ENCODE data around the gene MRM2.
A peak's percentile ranks its signal among the peaks of the same experiment; 100 is the strongest.

Gene MRM2

DNA sequence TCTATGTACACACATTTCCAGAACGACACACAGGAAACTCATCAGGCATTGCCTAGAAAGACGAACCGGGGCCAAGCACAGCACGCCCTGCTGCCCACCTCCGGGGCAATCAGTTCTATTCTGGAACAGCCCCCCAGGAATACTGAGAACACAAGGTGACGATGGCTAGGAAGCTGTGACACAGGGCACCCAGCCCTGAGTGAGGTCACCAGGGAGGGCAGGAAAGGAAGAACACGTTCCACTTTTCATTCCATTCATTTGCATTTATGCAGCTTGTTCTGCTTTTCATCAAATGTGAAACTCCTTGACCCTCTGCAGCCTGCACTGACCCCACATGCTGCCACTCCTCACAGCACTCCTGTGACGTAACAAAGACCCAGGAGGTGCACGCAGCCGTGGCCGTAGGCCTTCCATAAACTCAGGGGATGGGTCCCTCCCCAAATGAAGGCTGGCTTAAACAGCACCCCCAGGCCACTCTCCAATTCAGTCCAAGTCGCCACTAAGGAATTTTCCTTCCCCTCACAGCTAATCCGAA is 38.2 kb downstream of the MRM2 start:
- DNase-seq (ENCODE audit: low read depth, low spot score), result no peak

DNA sequence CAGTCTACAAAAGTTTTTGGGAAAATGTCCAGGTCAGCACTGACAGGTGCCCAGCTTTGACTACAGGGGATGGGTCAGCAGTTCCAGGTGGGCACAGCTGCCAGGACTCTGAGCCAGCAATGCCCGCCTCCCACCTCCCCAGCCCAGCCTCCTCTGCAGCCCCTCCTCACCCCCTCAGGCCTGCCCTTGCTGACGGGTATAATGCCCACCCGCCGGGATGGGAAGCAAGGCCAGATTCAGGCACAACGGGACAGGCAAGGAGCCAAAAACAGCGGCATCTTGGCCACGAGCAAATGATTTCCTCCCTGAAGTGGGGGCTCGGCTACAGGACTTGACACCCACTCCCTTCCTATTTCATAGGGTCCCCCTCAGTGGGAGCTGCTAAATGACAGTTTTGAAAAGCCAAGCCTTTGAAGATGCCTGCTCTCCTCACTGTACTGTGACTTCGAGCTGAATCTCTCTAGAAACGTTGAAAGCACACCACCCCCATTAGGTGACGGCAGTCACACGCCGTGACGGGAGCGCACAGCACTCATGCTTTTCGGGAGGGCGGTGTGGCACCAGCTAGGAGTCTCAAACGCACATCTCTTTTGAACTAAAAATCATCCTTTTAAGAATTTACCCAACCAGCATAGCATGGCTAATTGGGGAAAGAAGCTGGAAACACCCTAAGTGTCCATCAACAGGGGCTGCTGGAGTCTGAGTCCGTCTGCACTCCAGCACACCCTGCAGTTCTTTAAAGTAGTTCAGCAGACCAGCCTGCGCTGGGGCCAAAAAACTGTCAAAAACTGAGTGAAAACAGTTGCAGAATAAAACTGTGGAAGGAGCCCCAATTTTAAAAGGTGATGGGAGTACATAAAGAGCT is 38.9 kb downstream of the MRM2 start:
- DNase-seq (ENCODE audit: low read depth, low spot score), result peak; percentile 46

DNA sequence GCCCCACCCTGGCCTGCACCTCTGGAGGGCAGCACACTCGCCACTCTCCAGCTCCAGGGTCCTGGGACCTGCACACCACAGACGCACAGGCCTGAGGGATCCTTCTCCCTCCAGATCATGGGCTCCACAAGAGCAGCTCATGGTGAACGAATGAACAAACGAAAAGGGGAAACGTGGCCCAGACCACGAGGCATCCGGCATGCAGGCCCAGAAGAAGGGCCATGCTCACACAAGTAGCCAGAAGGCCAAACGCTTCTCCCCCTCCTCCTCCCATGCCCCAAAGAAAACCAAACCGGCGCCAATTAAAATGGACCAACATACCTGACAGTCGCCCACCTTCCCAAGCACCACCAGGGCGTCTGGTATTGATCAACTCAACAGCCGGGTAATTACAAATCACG is 39.6 kb downstream of the MRM2 start:
- DNase-seq (ENCODE audit: low read depth, low spot score), result no peak

DNA sequence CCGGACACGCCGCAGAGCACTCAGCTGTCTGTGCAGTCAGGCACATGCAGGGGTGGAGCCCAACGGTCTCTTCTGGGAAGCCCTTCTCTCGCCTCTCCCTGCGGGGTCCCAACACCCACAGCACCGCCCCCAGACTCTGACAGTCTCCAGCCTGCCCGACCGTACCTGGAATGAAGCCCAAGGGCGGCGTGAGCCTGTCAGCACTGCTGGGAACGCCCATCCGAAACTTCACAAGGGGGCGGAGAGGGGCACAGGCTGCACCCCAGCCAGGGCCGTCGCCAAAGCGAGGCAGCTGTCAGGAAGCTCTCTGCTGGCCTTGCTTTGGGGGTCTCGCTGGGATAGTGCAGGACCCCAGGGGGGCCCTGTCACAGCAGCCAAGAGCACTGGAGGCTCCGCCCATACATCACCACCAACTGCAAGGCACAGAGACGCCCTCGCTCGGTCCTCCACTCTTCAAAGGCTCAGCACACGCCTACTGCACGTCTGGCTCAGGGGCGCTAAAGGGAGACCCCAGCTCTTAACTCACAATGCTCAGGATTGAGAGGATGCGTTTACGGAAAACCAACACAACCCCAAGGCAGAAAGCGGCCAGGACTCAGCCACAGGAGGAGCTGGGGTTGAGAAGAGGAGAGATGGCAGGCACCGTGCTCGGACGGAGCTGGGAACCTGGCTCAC is 40.2 kb downstream of the MRM2 start:
- no peak for DNase-seq (ENCODE audit: low read depth, low spot score)

DNA sequence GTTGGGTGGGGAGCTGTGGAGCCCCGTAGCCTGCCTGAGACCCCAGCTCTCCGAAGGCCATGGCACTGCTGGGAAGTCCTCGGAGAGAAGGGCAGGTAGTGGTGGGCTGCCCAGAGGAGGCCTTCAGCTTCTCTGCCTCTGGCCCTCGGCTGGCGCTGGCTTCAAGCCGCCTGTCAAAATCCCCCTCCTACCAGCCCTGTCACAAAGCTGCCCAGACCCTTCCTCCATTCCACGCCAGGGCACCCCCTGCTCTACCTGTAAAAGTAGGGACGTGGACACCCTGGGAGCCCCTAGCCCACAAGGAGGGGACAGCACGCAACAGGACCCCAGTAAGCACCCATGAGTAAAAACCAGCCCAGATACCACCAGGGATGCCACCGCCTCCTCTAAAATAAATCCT is 40.9 kb downstream of the MRM2 start:
- DNase-seq (ENCODE audit: low read depth, low spot score), result no peak

DNA sequence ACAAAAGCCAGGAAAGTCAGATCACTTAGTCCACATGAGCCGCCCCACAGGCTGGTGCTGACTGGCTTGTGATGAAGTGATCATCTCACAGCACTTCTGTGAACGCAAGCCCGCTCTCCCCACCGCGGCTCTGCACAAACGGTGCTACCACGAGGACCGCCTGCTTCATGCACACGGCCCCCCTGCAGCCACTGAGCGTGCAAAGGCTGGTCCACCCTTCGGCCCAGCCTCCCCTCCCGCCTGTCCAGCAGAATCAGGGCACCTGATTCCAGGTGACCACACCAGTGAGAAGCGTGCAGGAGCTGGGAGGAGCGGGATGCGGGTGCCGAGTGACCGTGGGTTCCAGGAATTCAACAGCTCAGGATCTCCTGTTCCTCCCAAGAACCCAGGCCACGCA is 41.4 kb downstream of the MRM2 start:
- DNase-seq (ENCODE audit: low read depth, low spot score), result no peak

DNA sequence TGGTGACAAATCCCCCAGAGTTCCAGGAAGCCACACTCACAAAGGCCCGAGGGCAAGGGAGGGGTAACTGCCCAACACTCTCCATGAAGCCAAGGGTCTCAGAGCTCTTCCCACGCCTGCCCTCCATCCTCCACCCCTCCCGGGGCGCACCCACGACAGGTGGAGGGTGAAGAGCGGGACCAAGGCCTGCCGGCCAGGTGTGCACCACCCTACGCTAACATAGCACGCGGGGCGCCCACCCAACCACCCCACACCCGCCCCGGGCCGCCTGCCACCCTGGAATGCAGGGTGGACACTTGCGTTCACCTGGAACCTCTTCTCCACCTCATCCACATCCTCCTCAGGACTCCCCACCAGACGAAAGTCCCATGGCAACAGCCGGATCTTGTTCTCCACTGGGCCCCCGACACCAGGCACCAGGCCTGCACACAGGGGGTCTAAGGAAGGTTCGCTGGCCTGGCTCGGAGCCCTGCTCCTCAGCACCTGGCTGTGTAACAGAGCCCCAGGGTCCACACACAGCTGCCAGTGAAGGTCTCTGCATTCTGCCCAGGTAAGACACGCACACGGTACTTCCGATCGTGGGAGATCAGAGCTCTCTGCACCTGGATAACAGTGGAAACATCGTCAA is 41.9 kb downstream of the MRM2 start:
- no peak for DNase-seq (ENCODE audit: low read depth, low spot score)

DNA sequence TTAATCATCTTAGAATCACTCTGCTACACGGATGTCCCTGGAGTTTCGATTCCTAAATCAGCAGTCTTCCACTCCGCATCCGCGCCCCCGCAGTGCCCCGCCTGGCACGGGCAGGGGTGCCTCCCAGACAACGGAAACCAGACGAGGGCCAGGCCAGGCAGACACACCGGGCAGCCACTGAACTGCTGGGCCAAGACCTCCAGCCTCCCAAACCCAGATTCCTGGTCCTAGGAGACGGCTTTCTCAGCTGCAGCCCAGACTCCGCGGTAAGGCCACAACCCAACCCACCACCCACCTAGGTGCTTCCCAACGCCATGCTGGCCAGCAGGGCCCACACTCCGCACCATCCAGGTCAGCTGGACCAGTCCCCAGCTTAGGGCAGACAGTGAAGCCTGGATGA is 42.5 kb downstream of the MRM2 start:
- DNase-seq (ENCODE audit: low read depth, low spot score), result no peak

DNA sequence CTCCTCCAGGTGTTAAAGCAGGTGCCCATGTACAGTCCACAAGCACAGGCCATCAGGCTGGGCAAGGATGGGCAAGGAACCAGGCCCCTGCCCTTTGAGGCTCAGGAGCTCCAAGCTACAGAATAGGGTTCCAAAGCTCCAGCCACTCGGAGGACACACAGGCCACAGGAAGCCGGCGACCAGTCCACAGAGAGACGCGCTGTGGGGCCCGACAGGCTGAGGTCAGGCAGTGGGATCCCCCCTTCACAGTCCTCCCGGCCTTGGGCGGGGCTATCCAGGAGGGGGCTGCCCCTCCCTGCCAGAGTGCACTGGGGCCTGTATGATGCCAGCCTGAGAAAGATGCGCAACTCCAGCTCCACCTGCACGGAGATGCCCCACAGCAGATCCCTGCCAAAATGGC is 43.2 kb downstream of the MRM2 start:
- no peak for DNase-seq (ENCODE audit: low read depth, low spot score)

DNA sequence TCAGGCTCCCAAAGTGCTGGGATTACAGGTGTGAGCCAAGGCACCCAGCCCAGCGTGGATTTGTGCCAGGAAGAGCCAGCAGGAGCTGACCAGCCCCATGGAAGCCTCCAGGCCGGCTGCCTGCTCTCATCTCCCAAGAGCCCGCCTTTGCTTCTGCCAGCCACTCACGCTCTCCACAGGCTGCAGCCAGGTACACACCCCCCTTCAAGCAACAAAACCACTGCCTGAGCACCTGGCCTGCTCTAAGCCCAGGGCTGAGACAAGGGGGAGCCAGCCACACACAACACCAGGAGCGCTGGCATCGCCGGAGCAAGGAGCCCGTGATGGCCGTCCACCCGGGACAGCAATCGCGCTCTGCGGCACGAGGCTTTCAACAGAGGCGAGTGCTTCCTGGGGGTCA is 43.8 kb downstream of the MRM2 start:
- DNase-seq (ENCODE audit: low read depth, low spot score), result no peak

DNA sequence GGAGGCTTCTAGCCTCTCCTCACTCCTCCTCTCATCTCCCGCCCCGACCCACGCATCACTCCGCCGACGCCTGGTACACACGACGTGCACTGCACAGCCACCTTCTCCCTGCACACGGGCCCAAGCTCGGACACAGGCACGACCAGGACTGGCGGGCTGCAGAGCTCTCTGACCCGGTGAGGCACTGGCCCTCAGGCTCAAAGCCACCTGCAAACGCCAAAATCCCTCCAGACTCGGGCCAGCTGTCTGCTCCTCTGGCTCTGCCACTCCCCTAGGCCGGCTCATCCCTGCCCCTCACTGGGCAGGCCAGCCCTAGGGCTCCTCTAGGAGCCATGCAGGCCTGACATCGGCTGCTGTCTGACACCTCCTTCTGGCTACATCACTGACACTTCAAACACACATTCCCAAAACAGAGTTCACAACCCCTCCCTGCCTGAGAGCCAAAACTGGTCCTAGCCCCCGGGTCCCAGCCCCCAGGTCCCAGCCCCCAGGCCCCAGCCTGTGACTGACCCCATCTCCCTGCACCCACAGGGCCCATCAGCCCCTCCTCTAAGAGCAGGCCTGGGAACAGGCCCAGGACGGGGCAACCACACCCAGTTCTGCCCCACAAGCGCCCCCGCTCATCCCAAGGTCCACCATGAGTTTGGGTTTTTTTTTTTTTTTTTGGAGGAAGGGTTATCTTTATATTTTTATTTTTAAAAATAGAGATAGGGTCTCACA is 44.4 kb downstream of the MRM2 start:
- no peak for DNase-seq (ENCODE audit: low read depth, low spot score)

DNA sequence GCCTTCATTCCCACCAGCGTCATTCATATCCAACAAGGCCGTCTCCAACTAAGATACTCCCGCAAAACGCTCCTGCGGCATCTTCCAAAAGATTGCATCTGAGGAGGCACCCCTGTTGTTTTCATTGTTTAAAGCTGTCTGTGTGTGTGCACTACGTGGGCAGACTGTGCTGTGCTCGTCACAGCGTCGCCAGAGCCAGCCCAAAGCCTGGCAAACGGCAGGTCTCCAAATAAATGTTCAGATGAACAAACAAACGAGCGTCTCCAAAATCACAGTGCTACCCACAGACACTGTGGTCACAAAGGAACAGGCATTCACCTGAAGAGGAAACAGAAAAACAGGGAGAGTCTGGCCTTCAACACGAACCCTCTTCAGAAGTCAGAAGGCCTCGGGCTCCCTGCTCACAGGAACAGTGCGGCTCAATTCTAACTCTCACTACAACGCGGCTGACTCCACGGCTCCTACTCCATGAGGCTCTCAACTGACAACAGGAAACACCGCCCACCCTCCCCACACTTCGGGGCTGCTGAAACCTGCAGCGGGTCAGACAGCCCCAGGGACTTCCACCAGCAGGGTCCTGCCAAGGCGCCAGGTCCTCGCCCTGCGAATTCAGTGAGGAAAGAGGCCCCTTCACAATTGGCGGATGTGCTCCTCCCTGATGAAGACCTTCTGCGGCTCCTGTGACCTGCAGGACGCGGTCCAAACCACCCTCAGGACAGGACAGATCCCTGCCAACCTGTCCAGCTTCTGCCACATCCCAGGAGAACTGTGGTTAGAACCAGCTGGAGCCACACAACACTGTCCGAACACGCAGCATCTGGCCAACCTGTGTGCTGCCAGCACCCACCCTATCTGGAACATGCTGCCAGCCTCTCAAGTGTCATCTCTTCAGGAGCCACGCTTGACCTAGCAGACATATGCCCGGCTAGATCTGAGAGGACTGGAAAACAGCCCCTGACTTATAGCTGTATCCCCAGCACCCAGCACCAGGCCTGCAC is 45.3 kb downstream of the MRM2 start:
- no peak for DNase-seq (ENCODE audit: low read depth, low spot score)

DNA sequence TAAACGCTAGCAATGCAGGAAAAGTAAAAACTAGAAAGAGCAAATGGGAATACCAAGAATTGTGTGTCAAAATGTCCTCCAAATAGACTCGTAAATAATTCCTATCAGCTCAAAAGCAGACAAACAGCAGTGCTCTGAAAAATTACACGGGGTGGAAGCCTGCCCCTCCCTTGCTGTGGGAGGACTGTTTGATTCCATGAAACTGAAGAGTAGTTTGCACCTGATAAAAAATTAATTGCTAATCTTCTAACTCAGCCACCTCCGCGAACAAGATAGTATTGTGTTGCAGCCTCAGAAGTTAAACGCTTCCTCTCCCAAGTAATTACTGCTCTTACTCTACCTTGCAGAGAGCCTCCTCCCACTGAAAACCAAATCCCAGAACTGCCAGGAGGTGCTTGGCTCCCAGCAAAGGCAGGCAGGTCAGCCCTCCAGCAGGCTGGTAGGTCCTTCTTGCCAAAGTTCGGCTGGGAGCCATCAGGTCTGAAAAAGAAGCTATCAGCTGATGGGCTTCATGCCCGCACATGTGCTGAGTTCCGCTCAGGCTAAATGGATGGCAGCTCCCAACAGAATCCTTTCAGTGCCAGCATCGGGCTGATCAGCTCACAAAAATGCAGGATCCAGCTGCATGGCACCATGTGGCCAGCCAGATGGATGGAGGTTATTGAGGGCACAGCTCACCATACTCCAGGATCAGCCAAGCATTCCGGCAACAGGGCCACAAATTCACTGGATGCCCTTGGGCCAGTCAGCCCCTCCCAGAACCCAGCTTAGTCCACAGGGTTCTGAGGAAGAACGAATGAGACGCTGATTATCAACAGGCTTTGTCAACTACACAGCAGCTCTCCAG is 46.4 kb downstream of the MRM2 start:
- DNase-seq (ENCODE audit: low read depth, low spot score), result no peak

DNA sequence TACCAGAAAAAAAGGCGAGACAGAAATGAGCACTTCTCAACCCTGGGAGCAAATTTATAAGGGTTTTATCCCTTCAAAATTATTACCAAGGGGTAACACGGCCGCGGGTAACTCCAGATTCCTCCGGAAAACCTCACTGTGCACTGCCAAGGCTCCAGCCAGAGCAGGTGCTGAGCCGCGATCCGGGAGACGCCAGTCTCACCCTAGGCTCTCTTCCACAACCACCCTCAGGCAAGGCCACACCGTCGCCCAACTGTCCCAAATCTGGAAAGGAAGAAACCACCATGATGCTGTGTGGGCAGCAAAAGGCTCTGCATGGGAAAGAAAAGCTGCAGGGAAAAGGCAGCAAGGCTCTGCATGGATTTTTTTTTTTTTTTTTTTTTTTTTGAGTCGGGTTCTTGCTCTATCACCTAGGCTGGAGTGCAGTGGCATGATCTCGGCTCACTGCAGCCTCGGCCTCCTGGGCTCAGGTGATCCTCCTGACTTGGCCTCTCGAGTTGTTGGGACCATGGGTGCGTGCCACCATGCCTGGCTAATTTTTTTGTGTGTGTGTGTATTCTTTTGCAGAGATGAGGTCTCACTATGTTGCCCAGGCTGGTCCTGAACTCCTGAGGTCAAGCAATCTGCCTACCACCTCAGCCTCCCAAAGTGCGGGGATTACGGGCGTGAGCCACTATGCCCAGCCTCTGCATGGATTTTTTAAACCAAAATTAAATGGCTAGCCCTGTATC is 48.3 kb downstream of the MRM2 start:
- no peak for DNase-seq (ENCODE audit: low read depth, low spot score)

DNA sequence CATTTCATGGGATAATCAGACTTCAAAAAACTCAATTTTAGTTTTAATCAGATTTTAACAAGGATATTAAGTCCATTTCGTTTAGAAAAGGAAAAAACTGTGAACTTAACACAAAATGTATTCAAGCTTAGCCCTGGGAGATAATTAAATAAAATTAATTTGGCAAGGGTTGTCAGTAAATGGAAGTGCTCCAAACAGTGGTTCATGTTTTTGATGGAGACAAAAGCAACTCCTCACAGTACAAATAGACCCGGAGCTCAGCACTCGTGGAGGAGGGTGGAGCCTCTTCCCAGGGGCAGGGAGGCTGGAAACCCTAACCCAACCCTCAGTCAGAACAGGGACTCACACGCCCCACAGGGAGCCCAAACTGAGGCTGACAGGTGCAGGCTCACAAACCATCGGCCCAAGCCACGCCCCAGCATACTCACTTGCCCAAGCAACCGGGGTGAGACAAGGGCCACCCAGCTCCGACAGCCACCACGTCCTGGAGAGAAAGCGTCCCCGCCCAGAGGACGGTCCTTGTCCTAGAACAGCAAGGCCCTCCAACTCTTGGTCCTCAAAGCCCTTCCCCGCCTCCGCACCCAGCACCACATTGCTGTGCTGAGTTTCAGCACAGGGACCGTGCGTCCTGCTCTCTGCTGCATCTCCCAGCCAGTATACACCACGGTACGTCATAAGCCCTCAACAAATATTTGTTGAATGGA is 49.0 kb downstream of the MRM2 start:
- DNase-seq (ENCODE audit: low read depth, low spot score), result no peak

DNA sequence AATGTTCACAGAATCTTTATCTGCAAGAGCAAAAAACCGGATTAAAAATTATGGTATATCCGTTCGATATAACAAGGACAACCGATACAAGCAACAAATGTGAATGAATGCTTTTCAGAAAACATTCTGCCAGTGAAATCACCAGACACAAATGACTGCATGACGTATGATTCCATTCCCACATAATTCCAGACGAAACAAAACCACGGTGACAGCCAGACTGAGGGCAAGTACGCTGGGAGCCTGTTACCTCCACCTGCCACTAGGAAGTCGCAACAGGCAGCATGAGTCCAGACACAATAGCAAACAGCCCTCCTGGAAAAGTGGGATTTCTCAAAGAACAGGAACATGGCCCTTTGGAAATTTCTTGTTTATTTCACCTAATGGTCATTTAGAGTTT is 51.0 kb downstream of the MRM2 start:
- DNase-seq (ENCODE audit: low read depth, low spot score), result peak; percentile 69

DNA sequence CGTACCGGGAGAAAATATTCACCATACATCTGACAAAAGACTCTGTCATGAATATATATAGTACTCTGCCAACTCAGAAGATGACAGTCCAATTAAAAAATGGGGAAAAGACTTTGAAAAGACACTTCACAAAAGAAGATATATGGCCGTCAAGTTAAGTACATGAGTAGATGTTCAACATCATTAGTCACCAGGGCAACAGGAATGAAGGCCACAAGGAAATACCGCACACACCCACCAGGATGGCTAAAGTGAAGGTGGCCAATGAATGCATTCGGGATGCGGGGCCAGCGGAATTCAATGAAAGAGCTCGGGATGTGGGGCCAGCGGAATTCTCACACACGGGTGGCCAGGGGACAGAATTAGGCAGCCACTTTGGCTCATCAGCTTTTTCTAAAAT is 51.5 kb downstream of the MRM2 start:
- peak; percentile 78 for DNase-seq (ENCODE audit: low read depth, low spot score)

DNA sequence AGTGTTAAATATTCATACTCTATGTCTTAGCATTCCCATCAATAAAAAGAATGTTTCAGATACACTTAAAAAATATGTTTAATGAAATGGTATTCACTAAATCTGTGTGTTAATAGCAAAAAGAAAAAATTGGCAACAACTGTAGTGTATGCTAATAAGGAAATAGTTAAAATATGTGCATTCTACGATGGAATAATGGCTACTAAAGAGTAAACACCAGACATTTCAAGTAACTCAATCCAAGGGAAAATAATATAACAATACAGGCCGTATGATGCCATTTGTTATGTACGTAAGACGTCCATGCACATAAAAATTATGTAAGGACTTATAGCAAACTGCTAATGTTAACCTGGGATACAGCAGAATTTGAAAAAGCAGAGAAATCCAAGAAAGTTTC is 55.8 kb downstream of the MRM2 start:
- DNase-seq (ENCODE audit: low read depth, low spot score), result no peak
